Mucosa of gallbladder (tissue), 1 donor: Measurements from ENCODE around the gene ZNF407. TPM values are rescaled to one million over a fixed set of nuclear protein-coding genes. Genes with fewer than 3 reads are reported as not detected.

Experiments
- DNase-seq: peaks from one replicate; pipeline ENCODE4 v3.0.0-alpha.2; 2020; ENCODE audit warnings: low spot score
- total RNA-seq: library from RNA; stranded (reverse); gene quantifications from one replicate; pipeline ENCODE4 v1.2.1, GENCODE V29; 2021
- donor health status: DM: no; HTN: no; CAD: no.

ZNF407 gene
- total RNA-seq, 1 donor from 2014 or later = 15.0 TPM

DNA sequence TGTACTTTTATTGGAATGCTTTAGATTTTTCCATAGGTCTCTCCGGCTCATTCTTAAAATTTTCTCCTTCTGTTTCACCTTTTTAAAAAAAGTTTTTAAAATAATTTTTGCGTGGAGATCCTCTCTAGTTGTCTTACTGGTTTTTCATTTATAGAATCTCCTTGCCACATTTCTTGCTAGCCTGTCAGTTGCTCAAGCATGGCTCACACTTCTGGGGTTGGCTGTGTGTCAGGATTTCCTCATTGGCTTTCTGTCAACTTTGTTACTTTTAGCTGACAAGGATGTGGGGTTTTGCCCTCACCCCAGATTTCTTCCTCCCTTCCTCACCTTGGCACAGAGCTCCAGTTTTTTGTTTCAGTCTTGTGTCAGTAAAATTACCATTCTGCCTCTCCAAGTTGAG lies 124.6 kb downstream of the ZNF407 start:
- no peak for DNase-seq

DNA sequence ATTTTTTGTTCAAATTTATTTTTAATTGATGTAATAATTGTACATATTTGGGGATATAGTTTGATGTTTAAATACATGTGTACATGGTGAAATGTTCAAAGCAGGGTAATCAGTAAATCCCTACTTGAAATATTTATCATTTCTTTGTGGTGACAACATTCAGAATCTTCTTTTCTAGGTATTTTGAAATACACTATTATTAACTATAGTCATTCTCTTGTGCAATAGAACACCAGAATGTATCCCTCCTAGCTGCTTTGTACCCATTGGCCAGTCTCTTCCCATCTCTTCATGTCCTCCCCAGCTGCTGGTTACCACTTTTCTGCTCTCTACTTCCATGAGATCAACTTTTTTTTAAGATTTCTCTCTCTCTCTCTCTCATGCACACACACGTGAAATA lies 126.5 kb downstream of the ZNF407 start:
- DNase-seq = no peak

DNA sequence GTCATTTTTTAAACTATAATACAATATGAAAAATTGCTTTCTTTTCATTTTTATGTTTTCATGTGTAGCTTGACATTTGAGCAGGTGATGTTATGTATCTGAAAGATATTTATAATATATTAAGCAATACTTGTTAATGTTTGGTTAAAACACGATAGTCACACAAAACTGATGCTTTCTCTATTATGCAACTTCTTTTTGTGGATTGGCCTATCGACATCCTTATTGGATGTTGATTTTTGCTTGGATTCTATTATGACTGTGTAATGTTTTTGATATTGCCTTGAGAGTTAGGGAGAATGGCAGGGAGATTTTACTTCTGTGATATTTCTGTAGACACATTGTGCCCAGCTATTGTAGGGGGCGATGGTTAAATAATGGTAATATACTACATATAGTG lies 128.0 kb downstream of the ZNF407 start:
- no peak for DNase-seq

DNA sequence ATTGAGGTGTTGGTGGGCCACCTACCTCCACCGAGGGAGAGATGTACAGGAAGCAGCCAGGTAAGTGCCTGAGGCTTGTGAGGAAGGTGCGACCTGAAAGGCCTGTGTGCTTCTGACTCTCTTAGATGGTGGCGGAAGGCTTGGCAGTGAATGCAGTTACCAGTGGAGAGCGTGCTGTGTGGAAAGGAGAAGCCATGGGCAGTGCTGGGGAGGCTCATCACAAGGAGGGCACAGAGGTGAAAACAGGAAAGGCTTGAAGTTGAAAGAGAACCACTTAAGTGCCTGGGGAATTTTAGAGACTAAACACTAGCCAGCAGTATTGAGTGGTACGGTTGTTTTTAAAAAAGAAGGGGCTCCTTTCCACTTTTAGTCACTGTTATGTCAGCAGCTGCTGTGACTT lies 130.9 kb downstream of the ZNF407 start:
- no peak for DNase-seq

DNA sequence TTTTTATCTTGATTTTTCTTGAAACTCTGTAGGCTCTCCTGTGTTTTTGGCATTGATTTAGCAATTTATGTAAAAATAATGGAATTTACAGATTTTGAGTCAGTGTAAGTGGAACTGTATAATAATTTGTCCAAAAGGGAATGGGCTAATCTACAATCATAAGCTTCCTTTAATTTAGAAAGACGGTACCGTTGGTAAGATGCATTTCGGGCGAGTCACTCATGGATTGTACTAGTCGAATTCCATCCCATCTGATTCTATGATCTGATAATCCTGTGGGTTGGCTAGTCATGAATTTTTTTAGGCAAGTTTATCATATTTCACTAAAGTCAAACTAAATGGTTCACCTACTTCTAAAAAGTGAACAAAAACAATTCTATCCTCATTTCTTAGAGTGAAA lies 133.4 kb downstream of the ZNF407 start:
- no peak for DNase-seq

DNA sequence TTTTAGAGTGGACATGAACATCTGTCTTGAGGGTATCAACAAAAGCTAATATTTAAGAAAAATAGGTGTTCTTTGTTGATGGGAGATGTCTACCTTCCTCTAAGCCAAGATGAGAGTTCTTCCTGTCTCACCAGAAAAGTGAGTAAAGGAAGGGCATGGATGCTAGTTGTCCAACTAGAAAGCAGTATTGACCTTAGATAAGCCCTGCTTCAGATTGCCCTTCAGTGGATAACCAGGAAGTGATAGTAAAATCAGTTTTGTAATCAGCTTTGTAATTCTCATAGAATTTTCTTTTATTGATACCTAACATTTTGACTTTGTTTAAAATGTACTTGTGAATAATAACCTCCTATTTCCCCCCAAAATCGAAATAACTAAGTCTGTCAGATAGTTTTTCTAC lies 134.7 kb downstream of the ZNF407 start:
- DNase-seq = no peak

DNA sequence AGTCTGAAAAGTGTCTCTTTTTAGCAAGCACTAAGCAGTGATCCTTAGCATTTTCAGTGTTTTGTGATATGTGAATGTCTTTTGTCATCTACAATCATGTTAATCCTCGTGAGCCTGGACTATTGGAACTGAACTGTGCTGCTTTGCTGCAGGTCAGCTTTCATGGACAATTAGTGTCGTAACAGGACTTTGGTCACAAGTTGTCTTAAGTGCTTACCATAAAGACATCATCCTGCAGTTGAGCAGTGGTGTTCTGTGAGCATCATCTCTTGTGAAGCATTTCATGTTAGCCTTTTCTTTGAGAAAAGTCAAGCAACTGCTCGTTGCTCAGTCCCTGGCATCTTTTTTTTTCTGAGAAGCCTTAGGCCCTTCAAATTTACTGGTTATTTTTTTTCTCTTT lies 135.9 kb downstream of the ZNF407 start:
- no peak for DNase-seq

DNA sequence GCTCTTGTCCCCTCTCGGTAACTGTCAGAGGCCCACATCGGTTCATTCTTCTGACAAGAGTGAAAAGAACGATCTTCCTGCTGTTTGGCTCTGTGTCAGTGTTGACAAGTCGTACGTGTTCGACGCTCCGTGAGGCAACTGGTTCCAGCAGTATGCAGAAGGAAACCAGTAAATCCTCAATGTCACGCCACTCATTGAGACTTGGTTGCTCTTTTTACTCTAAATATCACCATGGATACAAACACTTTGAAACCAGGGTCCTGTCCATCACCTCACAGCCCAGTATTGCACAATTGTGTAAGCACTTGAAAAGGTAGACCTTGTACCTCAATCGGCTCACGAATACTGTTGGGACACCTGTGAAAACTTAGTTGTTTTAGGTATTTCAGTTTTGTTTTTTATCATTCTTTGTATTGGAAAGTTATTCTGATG lies 136.4 kb downstream of the ZNF407 start:
- no peak for DNase-seq

DNA sequence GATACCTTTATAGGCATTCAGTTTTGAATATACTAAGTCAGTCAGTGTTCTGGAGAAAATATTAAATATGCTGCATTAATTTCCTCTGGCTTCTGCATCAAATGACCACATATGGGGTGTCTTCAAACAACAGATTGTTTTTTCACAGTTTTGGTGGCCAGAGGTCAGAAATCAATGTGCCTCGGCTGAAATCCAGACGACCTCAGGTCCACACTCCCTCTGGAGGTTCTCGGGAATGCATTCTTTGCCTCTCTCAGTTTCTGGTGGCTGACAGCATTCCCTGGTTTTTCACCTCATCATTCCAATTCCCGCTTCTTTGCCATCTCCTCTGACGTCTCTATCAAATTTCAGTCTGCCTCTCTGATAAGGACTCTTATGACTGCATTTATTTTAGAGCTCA lies 142.3 kb downstream of the ZNF407 start:
- DNase-seq = no peak

DNA sequence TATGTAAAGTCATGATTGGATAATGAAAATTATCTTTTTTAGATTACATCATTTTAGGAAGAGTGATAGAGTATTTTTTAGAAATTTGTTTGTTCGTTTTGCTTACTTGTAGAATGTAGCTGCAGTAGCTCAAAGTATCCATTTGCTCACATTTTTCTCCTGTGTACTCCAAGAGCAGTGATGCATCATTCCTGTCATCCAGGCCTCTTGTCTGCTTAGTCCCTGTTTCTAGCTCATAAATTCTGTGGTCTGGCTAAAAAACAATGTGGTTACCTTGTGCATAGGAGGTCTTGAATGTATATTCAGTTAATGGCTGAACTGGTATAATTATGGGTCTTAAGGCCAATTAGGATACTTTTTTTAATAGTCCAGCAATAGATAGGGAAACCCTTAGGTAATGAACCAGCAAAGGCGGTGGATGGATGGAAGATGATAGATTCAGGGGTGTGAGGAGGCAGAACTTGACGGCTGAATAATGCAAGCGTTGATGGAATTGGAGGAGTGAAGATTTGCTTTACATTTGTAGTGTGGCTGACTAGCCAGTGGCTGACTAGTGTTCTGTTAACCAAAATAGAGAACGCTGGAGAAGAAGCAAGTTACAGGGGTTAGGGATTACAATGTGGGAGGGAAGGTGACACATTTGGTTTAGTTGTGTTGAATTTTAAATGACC lies 145.0 kb downstream of the ZNF407 start:
- DNase-seq = no peak

DNA sequence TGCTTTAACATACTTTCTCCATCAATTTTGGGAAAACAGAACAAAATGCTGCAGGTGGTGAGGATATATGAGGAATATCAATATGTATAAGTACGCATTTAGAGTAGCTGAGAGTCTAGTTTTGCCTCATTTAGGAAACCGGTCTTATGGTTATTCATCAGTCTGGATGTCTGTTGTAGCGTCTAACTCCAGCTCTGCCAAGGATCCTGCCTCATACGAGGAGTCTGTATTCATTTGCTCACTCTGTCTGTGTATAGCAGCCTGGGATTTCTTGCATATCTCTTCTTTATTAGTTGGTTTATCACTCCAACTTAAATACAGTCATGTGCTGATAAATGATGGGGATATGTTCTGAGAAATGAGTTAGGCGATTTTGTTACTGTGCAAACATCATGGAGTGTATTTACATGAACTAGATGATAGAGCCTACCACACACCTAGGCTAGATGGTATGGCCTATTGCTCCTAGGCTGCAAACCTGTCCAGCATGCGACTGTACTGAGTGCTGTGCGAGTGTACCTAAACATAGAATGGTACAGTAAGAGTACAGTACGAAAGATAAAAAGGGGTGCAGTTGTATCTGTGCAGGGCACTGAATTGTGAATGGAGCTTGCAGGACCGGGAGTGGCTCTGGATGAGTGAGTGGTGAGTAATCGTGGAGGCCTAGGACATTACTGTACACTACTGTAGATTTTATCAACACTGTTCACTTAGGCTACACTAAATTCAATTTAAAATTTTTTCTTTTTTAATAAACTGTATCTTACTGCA lies 148.1 kb downstream of the ZNF407 start:
- DNase-seq = no peak

DNA sequence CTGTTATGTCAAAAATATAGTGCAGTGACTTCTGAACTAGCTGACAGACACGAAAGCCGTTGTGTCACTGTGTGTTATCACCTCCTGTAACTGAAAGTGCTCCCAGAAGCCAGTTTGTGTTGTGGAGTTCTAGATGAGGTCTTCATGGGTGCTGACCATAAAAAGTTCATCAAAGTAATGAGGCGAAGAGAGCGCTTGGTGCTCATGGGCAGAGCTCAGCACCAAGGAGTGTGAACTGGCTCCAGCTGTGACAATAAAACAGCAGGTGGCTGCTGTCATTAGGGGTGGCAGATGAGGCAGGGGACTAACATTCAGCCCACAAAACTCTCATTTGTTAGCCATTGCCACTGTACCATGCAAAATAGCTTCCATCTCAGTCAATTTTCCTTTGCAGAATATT lies 151.1 kb downstream of the ZNF407 start:
- no peak for DNase-seq

DNA sequence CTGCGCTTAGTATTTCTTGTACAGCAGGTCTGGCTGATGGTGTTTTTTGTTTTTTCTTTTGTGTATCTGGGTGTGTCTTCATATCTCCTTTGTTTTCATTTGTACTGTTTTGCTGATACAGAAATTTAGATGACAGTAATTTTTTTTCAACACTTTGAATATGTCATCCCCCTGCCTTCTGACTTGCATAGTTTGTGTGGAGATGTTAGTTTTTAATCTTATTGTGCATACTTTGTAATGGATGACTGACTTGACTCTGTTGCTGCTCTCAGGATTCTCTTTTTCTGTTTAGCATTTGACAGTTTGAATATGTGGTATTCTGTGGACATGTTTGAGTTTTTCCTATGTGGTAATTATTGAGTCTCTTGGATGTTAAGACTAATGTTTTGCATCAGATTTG lies 161.3 kb downstream of the ZNF407 start:
- DNase-seq = no peak

DNA sequence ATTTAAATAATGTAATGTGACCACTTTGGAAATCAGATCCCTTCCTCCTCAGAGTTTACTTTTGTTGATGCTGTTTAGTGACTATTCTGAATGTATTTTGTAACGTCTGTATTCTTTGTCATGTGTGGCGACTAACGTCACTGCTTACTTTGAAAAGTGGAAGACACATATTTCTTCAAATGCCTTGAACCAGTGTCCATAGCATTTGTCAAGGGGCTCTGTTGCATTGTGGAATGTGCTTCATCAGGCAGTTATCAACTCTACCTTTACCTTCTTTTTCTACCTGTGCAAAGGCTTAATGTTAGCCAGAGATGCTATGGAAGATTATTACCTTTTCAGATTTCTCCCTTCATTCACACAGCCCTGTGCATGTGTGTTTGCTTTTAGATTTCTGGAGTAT lies 162.4 kb downstream of the ZNF407 start:
- no peak for DNase-seq

DNA sequence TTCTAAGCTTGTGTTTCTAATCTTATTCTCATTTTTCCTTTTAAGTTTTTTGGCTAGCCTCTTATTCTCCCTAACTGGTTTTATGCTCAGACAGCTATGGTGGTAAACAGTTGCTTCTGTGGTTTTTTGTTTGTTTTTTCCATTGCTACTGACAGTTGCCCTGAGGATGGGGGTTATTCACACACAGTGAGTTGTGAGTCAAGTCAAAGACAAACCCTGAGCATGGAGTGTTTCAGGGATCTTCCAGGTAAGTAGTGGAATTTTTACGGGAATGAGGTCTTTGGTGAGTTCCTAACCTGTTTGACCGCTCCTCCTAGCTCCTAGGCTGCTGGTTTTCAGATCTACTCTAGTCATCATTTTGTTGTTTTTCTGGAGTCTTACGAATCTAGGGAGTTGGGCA lies 162.8 kb downstream of the ZNF407 start:
- DNase-seq = no peak

DNA sequence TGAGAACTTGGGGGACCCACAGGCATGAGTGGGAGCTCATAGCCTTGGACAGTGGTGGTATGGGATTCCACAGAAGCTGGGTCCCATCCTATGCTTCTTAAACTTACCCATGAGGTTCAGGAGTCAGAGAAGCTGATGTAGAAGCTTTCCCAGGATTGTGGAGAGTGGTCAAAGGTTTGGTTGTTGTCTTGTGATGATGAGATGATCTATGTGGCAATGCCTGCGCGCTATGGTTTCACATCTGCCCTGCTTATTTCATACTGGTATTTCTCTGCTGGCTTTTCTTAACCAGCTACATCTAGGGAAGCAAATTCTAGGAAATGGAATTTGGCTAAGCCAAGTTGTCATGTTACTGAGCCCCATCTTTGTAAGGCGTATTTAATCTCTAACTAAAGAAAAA lies 168.6 kb downstream of the ZNF407 start:
- DNase-seq = no peak

DNA sequence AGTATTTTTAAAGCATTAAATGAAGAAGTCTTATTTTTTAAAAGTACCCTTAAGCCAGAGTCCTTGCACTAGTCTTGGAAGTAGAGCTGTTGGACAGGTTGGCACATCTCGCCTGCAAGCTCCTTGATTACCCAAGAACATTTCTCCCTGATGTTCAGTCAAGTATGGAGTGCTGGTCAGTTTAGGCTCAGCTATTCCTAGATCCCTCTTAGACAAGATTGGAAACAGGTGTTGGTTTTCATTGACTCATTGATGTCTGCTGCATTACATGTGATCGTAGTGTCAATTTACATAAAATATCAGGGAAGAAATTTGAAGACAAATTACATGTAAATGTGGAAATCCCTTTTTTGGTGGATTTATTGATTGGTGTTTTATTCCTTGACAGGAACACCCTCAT lies 170.4 kb downstream of the ZNF407 start:
- DNase-seq = no peak

DNA sequence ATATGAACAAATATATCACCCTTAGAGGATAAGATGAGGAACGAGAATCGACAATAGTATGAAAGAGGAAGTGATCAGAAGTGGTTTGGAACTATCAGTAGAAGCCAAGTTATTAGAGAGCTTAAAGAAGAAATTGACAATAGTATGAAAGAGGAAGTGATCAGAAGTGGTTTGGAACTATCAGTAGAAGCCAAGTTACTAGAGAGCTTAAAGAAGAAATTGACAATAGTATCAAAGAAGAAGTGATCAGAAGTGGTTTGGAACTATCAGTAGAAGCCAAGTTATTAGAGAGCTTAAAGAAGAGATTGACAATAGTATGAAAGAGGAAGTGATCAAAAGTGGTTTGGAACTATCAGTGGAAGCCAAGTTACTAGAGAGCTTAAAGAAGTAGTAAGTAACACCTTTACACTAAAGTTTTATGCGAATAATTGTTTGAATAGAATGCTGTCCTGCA lies 175.5 kb downstream of the ZNF407 start:
- no peak for DNase-seq

DNA sequence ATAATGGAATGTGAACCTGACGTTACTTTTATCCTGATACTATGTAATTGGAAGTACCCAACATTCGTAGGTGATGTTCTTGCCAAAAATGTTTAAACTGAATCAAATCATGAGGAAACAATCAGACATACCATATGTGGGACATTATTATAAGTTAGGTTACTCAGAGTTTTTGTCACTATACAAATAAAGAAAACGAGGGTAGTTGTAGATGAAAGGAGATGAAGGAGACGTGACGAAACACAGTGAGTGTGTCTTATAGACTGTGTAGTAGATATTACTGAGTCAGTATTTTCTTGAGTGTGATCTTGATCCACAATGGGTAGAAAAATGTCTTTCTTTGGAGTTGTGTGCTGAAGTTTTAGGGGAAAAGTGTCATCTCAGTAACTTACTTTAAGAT lies 176.8 kb downstream of the ZNF407 start:
- DNase-seq = no peak

DNA sequence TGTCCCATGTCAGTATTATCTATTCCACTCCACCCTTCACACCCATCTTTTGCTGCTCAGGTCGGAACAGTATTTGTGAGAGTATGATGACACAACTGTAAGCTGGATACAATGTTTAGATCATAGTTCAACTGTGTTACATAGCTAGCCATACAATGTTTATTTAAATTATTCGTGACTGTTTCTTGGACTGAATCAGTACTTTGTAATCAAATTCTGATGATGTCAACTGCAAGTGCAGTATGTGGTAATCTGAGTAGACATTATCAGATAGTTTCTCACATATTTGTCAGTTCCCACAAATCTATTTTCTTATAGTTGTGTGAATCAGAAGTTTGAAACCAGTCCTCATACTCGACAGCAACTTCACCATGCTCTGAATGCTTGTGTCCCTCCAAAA lies 177.6 kb downstream of the ZNF407 start:
- DNase-seq = no peak

DNA sequence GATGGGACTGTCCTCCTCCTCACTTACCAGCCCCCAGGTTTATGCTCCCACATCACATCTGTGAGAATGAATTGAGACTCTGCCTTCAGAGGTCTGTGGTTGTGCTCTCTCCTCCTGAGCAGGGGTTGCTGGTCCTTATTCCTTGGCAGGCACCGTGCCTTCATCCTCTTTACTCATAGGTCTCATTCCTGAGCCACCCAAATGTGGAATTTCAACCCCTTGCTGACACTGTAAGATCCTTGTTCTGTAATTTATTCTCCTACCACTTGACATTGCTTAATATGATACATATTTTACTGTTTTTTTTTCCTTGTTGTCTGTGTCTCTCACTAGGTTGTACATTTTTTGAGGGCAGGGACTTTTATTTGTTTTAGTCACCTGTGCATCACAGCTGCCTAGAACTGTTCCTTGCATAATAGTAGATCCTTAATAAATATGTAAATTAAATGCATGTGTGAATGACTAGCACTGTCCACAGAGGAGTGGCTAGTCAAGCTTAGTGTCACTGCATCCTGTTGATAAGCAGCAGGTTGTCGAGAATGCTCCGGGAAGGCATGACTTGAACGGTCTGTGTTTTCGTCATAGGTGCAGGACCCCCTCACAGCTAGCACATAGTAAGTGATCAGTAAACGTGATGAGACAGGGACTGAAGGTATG lies 180.6 kb downstream of the ZNF407 start:
- no peak for DNase-seq

DNA sequence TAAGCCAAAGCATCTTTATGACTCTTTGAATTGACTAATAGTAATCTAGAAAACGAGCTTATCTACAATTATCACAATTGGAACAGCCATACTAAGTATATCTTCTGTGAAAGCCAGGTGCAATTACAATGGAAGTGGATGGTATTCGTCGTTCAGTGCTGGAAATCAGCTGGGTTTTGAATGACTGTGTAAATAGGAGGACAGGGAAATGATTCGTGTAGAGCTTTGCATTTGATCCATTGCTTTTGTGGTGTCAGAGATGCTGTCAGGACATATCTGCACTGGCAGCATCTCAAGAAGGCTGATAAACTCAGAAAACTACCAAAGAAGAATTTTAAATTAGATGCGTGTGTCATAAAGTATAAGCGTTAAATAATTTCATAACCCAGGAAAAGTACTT lies 187.1 kb downstream of the ZNF407 start:
- no peak for DNase-seq

DNA sequence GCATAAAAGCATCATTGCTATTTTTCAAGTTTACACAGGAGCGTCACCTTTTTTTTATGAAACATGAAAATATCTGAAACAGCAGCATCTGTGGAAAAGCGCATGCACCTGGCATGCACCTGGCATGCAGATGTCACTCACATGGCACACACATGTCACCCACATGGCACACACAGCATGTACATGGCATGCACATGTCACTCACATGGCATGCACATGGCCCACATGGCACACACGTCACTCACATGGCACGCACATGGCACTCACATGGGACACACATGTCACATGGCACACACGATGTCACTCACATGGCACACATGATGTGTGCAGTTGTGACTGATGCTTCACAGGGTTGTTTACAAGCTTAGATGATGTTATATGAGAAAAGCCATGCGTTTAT lies 188.0 kb downstream of the ZNF407 start:
- no peak for DNase-seq
